NK-92 (cell line): ENCODE data around the gene PLA2G6.

Experiments
- DNase-seq: peaks from one replicate; lab custom pipeline; 2025; ENCODE audit not compliant: unreplicated experiment; lab: John Stamatoyannopoulos, UW

The PLA2G6 gene

GRCh38 chr22:38112381-38112780, 69.2 kb downstream of the PLA2G6 start:
- DNase-seq, result no peak

DNA sequence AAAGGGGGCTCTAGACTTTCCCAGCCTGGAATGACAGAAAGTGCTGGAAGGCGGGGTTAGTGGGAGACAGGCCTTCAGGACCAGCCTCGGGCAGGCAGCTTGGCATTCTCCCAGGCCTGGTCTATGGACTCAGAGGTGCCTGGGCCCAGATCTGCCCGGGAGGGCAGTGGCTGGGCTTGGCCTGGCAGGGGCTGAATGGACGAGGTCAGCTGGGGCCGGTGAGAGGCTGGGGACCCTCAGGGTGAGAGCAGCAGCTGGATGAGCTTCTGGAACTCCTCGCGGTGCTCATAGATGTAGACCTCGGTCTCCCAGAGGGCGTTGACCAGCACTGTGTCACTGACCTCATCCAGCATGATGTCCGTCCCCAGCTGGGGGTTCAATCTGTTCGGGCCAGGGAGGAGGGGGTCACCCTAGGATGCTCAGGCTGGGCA, 69.7 kb downstream of the PLA2G6 start:
- no peak for DNase-seq

DNA sequence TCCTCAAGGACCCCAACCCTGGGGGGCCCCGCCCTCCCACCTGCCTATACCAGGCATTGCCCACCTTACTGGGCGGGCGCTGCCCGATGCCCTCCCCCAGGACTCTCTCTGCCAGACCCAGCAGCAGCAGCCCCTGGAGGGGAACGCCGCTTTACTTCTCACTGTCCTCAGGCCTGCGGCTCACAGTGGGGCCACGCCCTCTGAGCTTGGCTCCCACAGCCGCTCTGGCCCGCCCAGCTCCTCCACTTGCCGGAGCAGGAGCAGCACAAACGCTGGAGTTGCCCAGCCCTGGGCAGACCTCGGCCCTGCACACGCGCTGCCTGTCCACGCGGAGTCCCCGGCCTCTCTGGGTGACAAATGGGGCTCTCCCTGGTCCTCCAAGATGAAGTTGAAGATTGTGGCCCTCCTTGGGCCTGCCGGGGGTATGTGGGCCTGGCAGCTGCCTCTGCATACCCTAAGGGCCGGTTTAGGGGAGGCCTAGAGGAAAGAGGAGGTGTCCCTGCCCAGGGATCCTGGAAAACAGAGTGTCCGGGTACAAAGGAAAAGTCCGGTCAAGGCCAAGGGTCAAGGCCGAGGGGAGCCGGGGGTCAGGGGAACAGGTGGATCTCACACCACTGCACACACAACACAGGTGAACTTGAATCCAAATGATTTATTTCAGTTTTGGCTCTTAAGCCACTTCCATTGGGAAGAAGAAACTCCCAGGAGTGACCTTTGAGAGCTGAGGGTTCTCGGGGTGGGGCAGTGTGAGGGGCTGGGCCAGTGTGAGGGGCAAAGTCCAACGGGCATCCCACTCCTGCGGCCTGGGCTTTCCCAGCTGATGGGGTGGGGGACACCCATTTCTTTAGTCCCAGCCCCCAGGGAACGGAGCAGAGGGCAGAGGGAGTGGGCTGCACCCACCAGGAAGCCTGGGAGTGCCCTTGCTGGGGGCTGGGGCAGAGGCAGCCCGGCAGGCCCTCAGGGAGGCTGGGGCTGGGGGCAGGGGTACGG, 70.5 kb downstream of the PLA2G6 start:
- DNase-seq, result no peak

DNA sequence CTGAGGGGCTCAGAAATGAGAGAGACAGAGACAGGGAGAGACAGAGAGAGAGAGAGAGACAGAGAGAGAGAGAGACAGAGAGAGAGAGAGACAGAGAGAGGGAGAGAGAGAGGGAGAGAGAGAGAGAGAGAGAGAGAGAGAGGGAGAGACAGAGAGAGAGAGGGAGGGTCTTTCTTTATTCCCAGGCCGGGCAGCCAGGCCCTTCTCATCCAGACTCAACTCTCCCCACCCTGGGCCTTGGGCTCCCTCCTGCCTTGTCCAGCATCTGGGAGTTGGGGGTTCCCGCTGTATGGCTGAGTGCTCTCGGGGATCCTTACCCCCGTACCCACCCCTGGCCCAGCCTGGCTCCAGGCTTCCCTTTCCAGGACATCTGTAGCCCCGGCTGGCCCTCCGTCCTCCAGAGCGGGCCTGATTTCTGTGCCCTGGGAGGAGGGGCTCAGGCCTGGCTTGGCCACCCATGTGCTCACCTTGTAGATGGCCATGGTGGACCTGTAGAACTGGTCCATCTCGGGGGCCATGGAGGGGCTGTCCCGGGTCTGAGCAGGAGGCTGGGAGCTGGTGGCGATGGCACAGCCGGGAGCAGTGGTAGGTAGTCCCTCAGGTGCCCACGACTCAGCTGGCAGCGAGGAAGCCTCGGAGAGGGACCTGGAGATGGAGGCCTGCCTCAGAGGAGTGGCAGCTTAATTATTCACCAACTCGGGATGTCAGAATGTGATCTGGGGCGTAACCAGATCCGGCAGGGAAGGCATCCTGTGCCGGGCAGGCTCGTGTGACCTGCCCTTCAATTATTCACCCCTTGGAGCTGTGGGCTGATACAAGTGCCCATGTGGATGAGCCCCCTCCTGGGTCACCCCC, 71.4 kb downstream of the PLA2G6 start, which contains the start of gene BAIAP2L2:
Gene BAIAP2L2 (minus strand): TSS at position 677 of the 855 bp plus-strand sequence. CDS start 159 bp downstream, at position 518.
- no peak for DNase-seq

DNA sequence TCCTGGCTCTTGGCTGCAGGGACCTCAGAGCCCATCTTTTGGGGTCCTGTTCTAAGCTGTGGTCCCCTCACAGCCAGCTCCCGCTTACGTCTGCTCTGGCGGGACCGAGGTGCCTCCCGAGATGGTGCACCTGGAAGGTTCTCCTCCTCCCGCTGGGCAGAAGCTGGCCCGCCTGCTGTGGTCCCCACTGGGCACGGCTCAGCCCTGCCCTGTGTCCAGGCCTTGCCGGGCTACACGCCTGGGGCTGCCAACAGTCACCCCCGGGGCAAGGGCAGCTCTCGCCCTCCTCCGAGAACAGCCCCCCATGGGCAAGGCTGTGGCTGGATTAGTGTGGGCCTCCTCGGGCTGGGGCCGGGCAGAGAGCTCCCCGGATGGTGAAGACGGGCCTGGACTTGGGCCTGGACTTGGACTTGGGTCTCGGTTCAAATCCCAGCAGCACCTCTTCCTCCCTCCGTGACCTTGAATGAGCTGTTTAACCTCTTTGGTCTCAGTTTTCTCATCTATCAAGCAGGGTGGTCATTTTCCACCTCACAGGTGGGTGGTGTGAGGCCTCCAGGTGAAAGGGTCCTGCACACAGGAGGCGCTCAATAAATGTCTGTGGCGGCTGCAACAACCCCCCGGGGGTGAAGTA, 72.1 kb downstream of the PLA2G6 start:
- no peak for DNase-seq

DNA sequence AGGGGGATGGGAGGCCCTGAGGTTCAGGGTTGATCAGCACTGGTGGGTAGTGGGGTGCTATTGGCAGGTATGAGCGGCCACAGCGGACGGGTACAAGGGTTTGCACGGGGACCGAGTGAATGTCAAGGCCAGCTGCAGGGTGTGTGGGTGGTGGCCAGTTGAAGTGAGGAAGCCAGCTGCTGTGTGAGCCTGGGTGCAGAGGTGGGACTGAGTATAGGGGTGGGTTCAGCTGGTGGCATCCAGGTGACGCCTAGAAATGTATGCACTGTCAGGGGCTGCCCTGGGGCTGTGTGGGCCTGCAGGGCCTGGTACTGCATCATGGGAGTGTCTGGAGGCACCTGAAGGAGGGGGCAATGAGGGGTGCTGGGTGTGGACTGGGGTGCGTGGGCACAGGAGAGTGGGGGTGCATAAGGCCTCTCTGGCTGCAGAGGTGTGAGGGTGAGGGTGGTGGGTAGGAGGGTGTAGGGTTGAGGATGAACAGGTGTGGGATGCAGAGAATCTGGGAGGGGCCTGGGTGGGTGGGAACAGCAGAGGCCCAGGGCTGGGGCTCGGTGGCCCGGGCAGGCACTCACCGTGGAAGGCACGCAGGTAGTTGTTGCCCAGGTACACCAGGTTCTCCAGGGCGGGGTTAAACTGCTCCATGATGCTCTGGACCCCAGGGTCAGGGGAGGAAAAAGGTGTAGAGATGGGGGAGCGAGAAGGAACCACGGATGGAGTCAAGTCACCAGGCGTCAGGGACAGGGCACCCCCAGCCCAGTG, 72.9 kb downstream of the PLA2G6 start:
- DNase-seq, result no peak

DNA sequence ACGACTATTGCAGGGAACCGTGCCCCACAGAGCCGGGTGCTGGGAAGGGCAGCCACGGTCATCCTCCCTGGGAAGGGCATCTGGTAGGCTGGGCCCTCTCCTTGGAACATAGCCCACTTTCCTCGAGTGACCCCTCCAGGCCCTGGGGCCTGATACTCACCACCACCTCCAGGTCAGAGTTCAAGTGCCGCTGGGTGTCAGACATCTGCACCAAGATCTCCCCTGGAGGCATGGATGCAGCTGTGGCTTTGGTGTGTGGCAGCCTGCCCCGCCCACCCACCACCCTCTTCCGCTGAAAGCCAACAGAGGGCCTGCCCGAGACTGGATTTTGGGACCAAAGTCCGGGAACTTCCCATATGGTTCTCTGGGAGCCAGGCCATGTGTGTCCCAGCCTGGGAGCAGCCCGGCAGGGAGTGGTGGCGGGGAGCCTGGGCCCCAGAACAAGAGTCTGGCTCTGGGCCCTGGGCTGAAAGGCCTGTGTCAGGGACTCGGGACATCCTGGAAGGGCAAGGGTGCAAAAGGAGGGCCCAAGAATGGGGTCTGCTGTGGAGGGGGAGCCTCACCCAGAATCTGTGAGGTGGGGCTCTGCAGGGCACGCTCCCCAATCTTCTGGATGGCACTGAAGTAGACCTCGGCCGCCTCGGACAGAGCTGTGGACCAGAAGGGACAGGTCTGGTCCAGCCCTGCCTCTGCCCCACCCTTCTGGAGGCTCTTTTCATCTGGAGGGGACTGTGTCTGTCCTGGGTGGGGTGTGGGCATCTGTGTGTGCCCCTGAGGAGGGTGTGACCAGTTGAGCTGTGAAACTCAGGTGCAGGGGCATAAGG, 73.7 kb downstream of the PLA2G6 start:
- no peak for DNase-seq

DNA sequence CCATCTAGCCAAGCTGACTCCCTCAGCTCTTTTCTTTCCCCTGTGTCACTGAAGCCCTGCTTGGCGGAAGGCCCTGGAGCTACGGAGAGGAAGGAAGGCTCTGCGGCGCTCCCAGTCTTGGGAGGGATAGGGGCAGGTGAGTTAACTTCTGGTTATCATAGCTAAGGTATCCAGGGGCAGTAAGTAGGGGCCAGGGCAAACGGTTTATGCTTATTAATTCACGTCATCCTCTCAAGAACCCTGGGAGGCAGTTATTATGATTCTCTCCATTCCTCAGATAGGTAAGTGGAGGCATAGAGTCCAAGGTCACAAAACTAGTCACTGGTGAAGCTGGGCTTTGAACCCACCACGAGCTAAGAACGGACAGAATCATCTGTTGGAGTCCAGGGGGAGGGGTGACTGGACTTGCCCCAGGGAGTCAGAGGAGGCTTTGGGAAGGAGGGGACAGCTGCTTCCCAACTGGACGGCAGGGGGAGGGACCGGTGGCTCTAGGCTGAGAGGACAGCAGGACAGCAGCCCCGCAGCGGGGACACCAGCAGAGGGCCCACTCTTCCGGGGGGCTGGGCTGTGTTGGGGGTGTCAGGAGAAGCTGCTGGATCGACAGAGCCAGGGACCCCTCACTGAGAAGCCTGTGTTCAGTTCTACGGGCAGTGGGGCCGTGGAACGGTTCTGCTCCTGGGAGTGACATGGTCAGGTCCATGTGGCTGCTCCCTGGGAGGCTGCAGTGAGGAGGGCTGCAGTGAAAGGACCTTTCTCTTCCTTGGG, 74.6 kb downstream of the PLA2G6 start:
- DNase-seq, result no peak

DNA sequence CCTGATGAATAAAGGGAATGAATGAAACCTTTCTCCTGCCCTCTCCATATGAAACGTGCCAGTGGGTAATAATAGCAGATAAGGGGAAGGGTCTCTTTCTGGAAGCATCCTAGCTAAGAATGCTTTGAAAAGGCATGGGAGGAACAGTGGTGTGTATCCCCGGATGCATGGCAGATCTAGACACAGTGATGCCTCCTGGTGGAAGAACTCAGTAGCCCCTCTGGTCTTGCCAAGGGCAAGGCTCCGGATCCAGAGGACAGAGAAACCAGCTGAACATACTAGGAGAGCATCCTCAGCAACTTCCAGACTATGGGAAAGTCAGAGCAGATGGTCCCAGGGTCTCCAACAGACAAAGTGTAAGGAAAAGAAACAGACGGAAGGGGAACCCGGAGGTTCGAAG, 77.5 kb downstream of the PLA2G6 start:
- no peak for DNase-seq

DNA sequence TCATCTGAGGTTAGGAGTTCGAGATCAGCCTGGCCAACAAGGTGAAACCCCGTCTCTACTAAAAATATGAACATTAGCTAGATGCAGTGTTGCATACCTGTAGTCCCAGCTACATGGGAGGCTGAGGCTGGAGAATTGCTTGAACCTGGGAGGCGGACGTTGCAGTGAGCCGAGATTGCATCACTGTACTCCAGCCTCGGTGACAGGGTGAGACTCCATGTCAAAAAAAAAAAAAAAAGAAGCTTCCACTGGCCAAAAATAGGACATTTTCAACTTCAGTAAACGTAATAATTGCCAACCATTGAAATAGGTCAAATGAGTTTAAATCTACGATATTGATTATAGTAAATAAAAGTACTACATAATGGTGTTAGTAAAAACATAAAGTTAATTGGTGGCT, 78.0 kb downstream of the PLA2G6 start:
- no peak for DNase-seq

- no peak for DNase-seq
These were observed 83.0 kb downstream of the PLA2G6 start for GRCh38 chr22:38098410-38099249.

GRCh38 chr22:38097557-38098409, 83.8 kb downstream of the PLA2G6 start:
- DNase-seq, result no peak

DNA sequence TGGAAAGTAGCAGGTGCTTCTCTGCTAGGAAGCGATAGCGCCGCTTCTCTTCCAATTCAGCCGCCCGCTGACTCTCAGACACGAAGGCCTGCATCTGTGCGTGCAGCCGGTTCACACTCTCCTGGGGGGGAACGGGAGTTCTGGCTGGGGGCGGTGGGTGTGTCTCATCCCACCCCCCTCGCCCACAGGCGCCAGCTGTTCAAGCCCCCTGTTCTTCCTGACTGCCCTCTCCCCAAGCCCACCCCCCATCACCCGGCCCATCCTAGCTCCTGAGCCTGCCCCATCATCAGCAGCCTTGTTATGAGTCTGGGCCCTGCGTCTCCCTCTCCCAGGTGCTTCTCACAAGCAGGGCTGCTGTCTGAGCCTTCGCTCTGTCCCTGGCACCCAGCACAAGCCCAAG, 84.6 kb downstream of the PLA2G6 start:
- DNase-seq, result no peak

DNA sequence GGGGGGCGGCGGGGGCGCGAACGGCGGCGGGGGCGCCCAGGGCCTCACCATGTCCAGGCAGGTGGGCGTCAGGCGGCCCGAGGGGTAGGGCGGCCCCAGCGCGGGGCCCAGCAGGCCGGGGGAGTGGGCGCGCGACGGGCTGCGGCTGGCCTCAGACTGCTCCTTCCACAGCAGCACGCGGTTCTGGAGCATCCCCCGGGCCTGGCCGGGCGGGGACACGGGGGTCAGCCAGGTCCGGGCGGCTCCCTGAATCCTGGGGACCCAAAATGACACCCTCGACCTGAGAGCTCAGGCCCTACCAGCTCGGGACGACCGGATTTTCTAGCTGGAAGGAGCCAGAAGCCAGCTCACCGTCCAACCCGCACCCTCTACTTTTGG, 92.2 kb downstream of the PLA2G6 start:
- no peak for DNase-seq

- DNase-seq, result no peak
These were observed 92.8 kb downstream of the PLA2G6 start for GRCh38 chr22:38088629-38089473.

GRCh38 chr22:38087855-38088254, 93.8 kb downstream of the PLA2G6 start:
- DNase-seq, result no peak
